Stimulated activated CD4-positive, alpha-beta T cell treated with anti-CD3 and anti-CD28 coated beads, Interleukin-1b, Interleukin-23, amount 100 ng/mL, for 1 hour (primary cell): ENCODE results near the gene SYNDIG1L.
"Not testable (repeated sequence)": the region's sequence is repeated elsewhere in the genome, so short reads cannot be mapped to it uniquely, and the experiment has no call there.

ENCODE experiments used
- DNase-seq, 2 donors: peaks; one replicate each; pipeline ENCODE4 v3.0.0-alpha.2; 2020; ENCODE audit warnings: low read depth in 2 of 2

Gene SYNDIG1L

DNA sequence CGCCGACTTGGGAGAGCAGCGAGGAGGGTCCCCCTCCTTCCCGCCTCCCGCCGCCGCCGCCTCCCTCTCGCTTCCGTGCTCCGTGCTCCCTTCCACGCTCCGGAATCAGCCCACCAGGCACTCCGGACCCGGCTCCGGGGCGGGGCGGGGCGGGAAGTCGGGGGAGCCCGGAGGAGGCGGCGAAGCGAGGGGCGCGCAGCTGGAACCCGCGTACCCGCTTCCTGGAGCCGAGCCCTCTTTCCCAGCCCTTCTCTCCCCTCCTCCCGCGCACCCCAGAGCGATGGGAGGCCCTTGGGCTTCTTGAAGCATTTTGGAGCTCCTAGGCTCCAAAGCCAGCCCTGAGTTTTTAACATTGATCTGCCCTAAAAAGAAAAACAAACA lies at the start of gene SYNDIG1L:
Gene SYNDIG1L, minus strand, starts transcription at position 9 of the 381 bp plus-strand sequence. CDS start 16,466 bp downstream, outside the sequence.
- DNase-seq = no peak

DNA sequence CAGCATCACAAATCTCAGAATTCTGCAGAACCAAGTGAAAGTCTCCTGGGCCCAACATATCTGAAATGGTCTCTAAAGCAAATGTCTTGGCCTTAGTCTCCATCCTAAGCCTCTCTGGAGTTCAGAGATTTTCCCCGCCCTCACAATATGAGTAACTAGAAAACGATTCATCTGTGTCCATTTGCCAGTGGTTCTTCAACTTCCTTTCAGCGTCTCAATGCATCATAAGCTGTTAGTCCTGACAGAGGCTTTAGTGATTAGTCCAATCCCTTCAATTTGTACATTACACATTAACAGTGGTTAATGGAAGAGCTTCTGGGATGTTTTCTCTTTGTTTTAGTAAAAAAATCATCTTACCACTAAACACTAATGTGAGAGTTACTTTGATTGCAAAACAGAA lies 49.7 kb upstream of the SYNDIG1L start:
- DNase-seq = no peak

DNA sequence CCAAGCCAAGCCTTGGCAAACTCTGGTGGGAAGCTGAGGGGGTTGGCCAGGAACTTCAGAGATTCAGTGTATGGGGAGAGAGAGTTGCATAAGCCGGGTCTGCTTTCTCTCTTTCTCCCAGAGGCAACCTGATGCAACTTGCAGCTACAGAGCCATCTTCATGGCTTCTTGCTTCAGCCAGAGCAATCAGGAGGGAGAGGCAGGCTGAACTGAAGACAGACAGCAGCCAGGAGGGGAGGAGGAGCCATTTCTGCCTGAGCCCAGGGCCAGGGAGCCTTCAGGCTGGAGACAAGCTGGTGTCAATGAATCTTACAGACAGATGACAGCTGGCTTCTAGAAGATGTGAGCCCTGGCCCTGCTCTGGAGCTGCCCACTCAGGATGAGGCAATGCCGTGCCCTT lies 48.4 kb upstream of the SYNDIG1L start:
- DNase-seq = no peak

DNA sequence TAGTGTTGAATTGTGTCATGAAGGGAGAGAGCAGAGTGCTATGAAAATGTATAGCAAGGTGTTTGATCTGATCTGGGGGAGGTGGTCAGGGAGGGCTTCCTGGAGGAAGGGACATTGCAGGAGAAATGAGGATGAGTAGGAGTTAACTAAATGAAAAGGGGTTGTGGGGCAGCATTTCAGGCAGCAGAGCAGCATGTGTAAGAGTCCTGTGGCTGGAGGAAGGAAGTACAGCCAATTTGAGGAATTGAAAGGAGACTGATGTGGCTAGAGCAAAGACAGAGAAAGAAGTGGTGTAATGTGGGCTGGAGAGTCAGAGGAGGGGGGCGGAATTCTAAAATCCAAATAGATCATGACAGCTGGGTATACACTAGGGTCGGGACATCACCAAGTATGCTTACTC lies 46.6 kb upstream of the SYNDIG1L start:
- no peak for DNase-seq

DNA sequence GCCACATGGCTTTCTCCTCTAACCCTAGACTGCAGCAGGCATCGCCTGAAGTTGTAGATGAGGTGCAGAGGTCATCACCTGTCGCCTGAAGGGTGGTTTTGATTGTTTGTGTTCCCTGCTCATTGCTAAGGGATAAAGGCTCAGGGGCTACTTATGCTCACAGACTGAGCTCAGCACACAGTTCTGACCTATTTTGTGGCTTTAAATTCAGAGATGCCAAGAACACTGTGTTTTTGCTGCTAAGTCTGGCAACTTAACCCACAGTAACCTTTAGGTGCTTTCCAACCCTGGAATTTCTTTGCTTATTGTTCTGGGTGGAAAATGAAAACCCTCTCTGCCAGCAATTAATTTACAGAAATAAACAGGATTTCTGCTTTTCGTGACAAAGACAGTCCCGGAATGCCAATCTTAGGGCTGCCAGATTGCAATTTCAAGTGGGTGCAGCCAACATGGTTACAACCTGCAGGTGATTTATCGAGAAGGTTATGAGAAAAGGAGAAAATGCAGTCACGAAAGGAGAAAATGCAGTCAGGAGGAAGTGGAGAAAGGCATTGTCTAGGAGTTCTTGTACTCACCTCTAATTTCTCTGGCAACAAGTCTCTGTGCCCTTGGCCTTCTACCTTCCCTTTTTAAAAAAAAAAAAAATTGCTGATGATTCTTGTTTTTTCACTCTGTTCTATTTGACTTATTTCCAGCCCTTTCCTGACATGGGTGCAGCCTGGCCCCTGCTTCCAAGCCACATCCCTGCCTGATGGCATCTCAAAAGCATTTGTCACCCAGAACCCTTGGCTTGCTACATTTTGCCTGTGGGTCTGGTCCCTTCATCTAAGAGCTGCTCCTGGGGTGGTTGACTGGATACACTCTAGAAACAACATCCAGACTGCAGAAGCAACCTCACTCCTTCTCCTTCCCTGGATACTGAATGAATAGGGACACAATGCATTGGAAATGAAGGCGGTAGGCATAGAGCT lies 43.8 kb upstream of the SYNDIG1L start:
- no peak for DNase-seq

DNA sequence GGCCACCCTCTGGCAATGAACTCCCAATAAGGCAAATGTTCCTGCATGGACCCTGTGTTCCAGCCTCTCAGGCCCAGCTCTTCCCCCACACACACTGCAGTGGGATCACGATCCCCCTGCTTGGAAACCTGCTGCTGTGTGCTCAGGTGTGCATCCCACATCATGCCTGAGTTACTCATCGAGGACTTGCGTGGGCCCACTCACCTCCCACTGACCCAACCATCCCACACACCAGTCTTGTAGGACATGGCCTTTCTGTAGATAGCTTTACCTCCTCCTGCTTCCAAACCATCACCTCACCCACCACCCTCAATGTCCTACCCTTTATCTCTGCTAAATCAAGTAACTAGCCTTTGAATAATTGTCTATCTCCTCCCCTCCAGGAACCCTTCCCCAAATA lies 42.5 kb upstream of the SYNDIG1L start:
- DNase-seq = no peak

DNA sequence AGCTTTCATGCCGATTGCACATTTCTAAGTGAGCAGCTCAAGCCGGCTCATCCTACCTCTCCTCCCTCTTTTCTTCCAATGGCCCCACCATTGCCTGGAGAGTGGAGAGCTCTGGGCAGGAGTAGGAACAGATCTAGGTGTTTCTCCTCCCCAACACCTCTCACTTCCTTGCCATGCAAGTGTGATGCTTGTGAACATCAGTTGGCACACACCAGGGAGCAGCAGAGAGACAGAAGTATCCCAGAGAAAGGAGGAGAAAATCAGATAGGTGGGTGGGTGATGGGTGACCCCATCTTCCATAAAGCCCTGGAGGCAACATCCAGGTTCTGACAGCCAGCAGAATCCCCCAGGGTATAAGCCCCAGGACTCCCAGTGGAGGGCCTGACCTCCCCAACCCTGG lies 39.3 kb upstream of the SYNDIG1L start:
- DNase-seq = no peak

DNA sequence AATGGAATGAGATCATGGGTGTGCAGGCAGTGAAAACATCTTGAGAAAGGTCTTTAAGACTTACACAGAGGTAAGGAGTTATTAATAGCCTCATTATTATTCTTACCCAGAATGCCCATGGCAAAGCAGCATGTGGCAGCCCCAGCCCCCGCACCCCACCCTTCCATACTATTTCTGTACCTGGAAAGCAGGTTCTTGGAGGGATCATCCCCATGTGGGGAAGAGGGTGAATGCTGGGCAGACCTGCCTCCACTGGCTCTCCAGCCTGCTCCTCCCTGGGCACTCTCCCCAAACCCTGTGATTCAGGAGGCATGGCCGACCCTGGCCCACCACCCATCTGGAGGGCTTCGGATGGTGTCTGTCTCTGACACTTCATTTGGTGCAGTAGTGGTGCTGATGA lies 38.8 kb upstream of the SYNDIG1L start:
- DNase-seq = no peak

DNA sequence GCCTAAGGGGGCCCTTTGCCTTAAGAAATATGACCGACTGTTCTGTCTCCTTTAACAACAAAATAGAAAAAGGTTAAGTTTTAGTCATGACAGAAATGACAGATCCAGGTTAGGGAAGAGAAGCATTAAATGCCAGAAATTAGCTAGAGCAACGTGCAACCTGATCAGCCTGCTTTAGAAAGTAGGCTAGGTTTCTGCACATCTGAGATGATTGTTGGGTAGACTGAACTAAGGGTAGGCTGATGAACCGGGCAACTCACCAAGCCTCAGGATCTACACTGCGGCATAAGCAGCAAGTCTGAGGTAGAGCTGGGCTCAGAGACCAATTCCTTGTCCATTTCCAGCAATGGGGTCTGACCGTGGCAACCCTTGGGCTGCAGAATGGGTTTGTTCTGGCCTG lies 37.7 kb upstream of the SYNDIG1L start:
- DNase-seq = no peak

DNA sequence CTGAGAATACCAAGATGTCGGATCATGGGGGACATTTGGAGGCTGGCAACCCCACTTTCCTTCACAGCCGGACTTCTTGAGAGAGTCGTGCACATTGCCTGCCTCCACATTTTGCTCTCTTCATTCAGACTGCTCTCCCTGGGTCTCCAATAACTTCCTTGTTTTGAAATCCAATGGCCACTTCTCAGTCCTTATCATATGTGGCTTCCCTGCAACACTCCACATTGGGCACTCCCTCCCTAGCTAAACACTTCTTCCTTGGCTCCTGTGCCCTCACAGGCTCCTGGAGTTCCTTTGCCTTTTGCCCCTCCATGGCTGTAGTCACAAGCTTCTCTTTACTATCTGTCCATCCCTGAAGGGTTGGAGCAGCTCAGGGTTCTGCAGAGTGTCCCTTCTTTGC lies 37.0 kb upstream of the SYNDIG1L start:
- no peak for DNase-seq

DNA sequence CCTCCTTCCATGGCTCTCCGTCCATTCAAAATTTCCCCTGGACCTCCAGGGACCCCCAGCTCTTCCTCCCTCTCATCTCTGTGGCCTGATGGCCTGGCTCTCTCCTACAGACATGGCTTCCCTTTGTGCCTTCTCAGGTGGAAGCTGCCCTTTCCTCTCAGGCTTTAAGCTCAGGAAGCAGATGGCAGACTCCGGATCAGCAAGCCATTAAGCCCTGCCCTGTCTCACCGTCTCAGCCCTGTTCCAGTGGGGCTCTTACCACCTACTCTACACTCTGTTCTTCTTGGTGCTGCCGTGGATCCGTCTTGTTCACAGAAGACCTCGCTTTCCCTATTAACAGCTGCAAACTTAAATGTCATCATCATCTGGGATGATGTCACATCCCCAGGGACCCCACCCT lies 34.0 kb upstream of the SYNDIG1L start:
- DNase-seq = no peak

DNA sequence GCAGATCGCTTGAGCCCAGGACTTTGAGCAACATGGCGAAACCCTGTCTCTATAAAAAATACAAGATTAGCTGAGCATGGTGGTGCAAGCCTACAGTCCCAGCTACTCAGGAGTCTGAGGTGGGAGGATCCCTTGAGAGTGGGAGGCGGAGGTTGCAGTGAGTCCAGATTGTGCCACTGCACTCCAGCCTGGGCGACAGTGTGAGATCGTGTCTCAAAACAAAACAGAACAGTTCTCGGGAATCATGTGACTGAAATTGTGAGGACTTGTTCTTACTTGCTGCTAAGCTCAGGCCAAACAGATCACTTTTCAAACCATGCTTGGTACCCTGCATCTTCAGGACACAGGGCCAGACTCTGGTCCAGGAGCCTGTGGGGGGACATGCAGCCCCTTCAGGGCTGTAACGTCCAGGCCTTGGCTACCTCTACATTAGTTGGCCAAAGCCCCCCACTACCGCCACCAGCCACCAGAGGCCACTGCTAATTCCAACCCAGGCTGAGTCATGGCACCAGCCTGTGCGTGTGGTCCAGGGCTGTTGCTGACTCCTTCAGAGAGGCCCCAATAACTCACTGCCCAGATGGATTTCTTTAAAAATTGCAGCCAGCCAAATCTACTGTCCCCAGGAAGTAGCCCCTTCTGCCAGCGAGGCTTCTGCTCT lies 33.4 kb upstream of the SYNDIG1L start:
- DNase-seq = no peak

DNA sequence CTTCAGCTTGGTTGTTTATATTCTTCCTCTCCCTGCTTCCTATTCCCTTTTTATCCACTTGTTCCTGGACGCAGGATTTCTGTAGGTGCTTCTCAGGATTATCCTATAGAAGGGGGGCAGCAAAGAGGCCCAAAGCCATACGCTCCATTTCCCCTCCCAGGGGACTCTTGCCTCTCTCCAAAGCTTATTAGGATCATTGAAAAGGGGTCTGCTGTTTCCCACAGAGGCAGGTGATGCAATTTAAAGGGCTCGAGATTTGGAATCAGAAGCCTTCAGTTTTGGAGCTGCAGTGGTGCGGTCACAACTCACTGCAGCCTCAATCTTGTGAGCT lies 31.5 kb upstream of the SYNDIG1L start:
- DNase-seq = no peak

DNA sequence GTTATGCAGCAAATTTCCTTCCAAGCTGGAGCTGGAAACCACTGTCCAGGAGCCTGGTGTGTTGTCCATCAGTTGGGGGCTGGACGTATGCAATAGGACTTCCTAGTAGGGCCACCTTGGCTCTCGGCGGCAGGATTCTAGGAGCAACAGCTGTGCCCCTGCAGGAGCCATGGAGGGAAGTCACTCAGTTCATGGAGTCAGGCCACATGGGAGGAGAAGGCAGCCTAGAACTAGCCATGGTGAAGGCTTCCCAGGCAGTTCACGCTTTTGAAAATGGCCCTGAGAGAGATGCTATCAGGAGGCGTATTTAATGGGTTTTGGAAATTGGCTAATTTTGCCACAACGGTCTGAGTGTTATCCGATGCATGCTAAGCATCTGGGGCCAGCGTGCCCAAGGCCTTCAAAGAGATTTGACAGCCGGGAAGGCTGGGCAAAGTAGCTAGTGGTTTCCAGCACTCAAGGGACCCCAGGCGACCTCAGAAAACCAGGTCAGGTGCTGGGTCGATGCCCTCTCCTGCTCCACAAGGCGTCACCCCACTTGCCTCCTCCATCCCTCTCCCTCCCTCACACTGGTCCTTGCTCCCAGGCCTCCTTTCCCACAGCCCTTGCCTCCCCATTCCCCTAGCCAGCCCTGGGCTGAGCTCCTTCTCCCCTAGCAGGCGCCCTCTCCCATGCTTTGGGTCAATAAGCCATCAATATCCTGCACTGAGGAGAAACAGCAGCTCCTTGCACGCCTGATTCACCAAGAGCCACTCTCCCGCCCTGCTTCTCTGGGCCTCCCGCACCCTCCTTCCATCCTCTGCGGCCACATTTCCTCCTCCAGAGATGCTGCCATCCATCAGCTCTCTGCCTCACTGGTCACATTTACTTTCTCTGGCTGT lies 30.9 kb upstream of the SYNDIG1L start:
- DNase-seq = no peak

DNA sequence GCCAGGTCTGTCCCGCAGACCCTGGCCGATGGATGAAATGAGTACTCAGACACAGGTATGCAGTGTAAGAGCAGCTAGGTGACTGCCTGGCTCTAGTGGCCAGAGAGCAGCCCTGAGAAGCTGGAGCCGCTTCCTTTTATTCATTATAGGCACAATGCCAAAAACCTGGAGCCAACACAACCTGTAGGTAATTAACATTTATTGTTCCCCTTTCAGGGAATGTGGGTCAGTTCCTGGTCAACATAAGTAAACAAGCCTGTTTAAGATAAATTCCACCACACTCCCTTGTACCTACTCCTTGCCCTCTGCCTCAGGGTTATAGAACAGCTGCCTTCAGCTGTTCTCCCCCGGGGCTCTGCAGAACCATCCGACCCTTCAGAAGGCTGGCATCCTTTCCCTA lies 28.4 kb upstream of the SYNDIG1L start:
- DNase-seq = not testable (repeated sequence)

DNA sequence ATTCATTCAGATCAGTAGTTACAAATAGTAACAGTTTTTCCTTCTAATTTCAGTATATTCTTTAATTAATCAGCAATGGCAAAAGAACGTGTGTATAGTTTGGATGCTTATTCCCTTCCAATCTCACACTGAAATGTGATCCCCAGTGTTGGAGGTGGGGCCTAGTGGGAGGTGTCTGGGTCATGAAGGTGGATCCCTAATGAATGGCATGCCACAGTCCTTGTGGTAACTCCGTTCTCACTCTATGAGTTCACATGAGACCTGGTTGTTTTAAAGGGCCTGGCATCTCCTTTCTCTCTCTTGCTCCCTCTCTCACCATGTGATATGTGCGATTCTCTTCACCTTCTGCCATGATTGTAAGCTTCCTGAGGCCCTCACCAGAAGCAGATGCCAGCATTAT lies 18.9 kb upstream of the SYNDIG1L start:
- no peak for DNase-seq

DNA sequence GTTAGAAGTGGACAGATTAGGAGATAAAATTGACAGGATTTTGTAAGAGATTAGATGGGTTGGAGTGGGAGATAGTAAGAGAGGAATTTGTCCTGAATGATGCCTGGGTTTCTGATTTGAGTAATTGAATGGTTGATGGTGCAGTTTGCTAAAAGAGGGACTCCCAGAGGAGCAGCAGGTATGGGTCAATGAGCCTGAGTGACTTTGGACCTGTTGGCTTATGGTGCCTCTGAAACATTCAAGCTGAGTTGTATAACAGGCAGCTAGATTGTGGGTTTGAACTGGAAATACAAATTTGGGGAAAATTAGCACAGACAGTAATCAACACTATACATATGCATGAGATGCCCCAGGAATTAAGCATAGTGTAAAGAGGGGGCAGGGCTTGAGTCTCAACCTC lies 16.7 kb upstream of the SYNDIG1L start:
- no peak for DNase-seq

DNA sequence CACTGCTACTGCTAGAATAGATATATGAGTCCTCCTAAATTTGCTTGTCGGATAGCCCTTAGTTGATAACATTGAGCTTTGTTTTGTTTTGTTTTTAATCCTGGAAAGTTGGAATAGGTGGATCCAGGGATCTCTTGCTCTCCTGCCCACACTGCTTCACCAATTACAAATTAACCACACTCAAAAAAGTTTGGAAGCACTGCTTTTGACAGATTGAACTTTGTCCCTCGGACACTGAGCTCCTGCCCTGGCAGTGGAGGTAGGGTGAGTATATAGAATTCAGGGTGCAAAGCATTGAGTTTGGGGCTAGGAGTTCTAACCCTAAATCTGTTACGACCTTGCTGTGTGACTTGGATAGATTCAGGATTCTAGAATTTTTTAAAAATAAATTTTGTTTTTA lies 15.1 kb upstream of the SYNDIG1L start:
- no peak for DNase-seq

DNA sequence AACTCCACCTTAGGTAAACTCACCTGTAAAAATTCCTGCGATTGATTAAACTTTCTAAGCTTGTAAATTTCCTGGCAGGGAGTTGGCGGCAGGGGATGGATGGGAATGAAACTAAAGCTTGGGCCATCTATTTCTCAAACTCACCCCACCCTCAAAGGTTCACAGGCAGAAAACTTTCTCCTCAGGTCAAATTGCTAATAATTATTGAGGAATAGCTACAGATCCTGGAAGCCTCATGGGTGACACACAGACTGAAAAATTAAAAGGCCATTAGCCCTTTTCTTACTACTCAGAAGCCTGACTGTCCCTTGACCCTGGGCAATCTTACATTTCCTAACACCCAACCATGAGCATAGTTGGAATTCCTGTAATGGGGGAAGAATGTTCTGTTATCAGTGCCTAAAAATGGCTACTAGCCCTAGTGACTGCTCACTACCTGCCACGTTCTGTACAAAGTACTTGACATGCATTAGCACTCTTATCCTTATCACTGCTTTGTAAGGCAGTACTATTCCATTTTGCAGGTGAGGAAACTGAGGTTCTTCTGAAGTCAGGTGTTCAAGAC lies 12.4 kb upstream of the SYNDIG1L start:
- DNase-seq = no peak

DNA sequence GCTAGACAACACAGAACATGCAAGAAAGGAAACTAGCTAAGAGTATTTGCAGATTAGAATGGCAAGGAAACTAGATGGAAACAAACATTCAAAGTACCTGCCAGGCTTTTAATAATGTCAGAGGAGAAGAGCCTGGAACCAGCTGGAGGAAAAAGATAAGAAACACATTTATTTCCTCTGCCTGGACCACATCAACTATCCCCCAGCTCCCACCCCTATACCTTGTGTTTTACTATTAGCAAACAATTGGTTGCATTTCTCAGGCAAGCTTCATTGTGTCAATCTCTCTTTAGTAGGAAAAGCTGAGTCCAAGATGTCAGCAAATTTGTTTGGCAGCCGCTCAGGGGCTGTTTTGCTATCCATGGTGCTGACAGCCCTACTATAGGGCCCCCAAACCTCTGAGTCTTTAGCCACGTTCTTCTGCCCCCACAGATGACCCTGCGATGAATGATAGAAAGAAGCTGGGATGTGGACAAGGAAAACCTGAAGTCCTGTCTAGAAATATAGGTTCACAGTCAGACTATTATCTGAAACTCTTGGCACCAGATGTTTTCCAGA lies 11.6 kb upstream of the SYNDIG1L start:
- no peak for DNase-seq

DNA sequence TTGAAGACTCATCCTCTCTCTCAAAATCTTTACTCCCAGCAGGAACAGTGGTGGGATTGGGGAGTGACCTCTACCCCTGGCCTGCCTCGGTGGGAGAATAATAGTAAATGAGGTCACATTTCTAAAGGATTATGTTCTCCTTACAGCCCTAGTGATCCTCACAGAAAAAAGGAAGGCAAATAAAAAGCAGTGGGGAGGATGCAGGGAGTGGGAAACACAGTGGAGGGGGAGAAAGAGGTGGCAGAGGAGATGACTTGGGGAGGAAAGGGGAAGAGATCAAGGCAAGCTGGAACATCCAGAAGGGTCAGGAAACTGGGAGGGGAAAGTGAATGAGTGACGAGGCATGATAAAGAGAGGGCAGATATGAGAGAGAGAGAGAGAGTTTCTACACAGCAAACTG lies 8.3 kb upstream of the SYNDIG1L start:
- no peak for DNase-seq

DNA sequence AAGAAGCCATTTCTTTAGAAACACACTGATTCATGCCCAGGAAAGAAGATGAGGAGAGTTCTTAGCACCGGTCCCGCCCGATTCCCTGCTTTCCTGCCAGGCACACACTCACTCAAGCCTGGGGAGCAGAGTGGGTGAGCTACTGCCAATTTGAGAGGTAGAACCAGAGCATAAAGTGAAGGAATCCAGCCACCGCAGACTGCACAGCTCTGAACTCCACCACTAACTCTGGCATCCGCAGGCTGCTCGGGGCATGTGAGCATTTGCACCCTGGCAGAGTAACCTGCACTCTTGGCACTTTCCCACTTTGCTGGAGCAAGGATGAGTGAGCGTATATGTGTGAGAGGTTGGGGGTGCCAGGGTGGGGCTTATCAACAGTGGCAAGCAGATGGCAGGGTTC lies 4.0 kb upstream of the SYNDIG1L start:
- no peak for DNase-seq
